ENCODE measurements around the gene LYZL6. TPM values are rescaled to one million over a fixed set of nuclear protein-coding genes. Genes with fewer than 3 reads are reported as not detected.

The LYZL6 gene
- total RNA-seq, 4 donors from 2014 or later, result not detected

GRCh38 chr17:35982409-35983191, 39.1 kb upstream of the LYZL6 start:
- Histone ChIP-seq H3K27me3 (no peaks in the 10 kb centered on the region), H3K36me3 (no peaks in the 10 kb centered on the region), H3K27ac (no peak overlapping the region), H3K4me1 (no peaks in the 10 kb centered on the region), H3K4me3 (replicated peaks in 1 of 3) (no peak overlapping the region), H3K9me3 (no peaks in the 10 kb centered on the region)
- TF ChIP-seq CTCF (IDR thresholded peaks at IDR 0.05) (no peak), POLR2A (IDR thresholded peaks at IDR 0.05) (no peak)
- WGBS, 2 donors, result 86 to 92% methylated on average over 3 of the region's 3 CpGs
- no peak for DNase-seq
- intact Hi-C loops (cut with DNase I), result no loop called here

- TF ChIP-seq POLR2A (IDR thresholded peaks at IDR 0.05) (no peak), CTCF (IDR thresholded peaks at IDR 0.05) (no peak)
- Histone ChIP-seq H3K27me3 (no peaks in the 10 kb centered on the region), H3K4me3 (replicated peaks in 1 of 3) (no peak overlapping the region), H3K9me3 (no peaks in the 10 kb centered on the region), H3K4me1 (no peaks in the 10 kb centered on the region), H3K27ac (no peak overlapping the region), H3K36me3 (no peaks in the 10 kb centered on the region)
- no peak for DNase-seq
- WGBS, 2 donors, result 77 to 82% methylated on average over 4 of the region's 4 CpGs
- intact Hi-C loops (cut with DNase I), result no loop called here
Observed at GRCh38 chr17:35981908-35982330, 38.4 kb upstream of the LYZL6 start.

GRCh38 chr17:35981246-35981645, 37.7 kb upstream of the LYZL6 start, which contains the start of gene CCL16:
CCL16 (minus strand) TSS chr17:35981497; CDS start chr17:35981420, 77 bp downstream.
- H3K27ac ChIP-seq, result no peak within 1 kb of the TSS
- no peaks in the 10 kb centered on the region for H3K9me3 ChIP-seq
- intact Hi-C loops (cut with DNase I), result no loop called here
- no peaks in the 10 kb centered on the region for H3K36me3 ChIP-seq
- 74 to 76% methylated on average over 12 of the region's 12 CpGs for WGBS, 2 donors
- no peak for TF ChIP-seq CTCF (IDR thresholded peaks at IDR 0.05)
- no peak for TF ChIP-seq POLR2A (IDR thresholded peaks at IDR 0.05)
- DNase-seq, result no peak
- no peak within 1 kb of the TSS for H3K4me3 ChIP-seq (replicated peaks in 1 of 3)
- H3K4me1 ChIP-seq, result no peaks in the 10 kb centered on the region
- no peaks in the 10 kb centered on the region for H3K27me3 ChIP-seq

DNA sequence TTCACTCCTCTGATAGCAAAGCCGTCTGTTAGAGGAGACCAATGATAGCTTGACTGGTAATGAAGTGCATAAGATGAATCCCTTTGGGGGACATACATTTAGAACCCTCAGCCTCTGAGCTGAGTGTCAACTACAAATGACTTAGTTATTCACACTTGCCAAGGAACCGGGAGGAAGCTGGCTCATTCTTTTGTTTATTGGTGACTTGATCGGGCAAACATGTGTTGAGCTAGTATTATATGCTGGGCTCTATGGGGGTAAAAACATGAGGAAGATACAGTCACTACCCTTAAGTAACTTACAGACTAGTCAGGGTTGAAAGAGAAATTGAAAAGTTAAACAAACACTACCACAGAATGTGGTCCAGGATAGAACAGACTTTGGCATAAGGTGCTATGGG, 34.8 kb upstream of the LYZL6 start:
- 83 to 94% methylated on average over 3 of the region's 3 CpGs for WGBS, 2 donors
- H3K27ac ChIP-seq, result no peak overlapping the region
- H3K36me3 ChIP-seq, result no peaks in the 10 kb centered on the region
- H3K27me3 ChIP-seq, result no peaks in the 10 kb centered on the region
- TF ChIP-seq POLR2A (IDR thresholded peaks at IDR 0.05), result no peak
- TF ChIP-seq CTCF (IDR thresholded peaks at IDR 0.05), result no peak
- no peaks in the 10 kb centered on the region for H3K9me3 ChIP-seq
- H3K4me3 ChIP-seq (replicated peaks in 1 of 3), result no peak overlapping the region
- H3K4me1 ChIP-seq, result no peaks in the 10 kb centered on the region
- intact Hi-C loops (cut with DNase I), result no loop called here
- no peak for DNase-seq

DNA sequence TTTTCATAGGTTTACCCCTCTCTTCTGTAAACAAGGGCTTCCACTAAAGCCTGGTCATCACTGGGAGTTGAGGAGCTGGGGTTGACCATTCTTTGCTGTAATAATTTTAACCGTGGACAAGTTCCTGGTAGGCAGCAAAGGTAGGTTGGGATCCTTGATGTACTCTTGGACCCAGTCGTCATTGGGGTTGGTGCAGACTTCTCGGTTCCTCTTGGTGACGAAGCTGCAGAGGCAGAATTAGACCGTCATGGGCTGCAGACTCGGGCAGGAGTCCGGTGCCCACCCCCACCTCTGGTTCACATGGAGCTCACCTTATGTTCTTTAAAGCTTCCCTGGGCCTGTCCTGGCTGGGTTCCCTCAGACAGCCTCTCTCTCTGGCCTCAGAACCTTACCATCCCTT, 34.0 kb upstream of the LYZL6 start:
- Histone ChIP-seq H3K9me3 (no peaks in the 10 kb centered on the region), H3K4me3 (replicated peaks in 1 of 3) (no peak overlapping the region), H3K27me3 (no peaks in the 10 kb centered on the region), H3K4me1 (no peaks in the 10 kb centered on the region), H3K36me3 (no peaks in the 10 kb centered on the region), H3K27ac (no peak overlapping the region)
- TF ChIP-seq CTCF (IDR thresholded peaks at IDR 0.05) (no peak), POLR2A (IDR thresholded peaks at IDR 0.05) (no peak)
- intact Hi-C loops (cut with DNase I), result no loop called here
- DNase-seq, result no peak
- 91 to 98% methylated on average over 7 of the region's 7 CpGs for WGBS, 2 donors

Data from thyroid gland (tissue), 4 donors.